IMR-90 (cell line): Measurements from ENCODE around the gene SCYGR5. TPM values are rescaled to one million over a fixed set of nuclear protein-coding genes. Genes with fewer than 3 reads are reported as not detected.

Source experiments
- ATAC-seq: fragments of 200-7000 bp; cut with Tn5 transposase; 2 replicates; pipeline ENCODE4 v1.9.1; 2020; ENCODE audit warnings: low read depth, mild to moderate bottlenecking, moderate library complexity
- BruUV-seq: library from RNA; stranded (reverse); fragments of 400-500 nt; replicated peaks from 2 replicates; lab custom pipeline; 2021; lab: Mats Ljungman, UMichigan
- CTCF ChIA-PET: fragments of 300-600 bp; formaldehyde crosslinking; extraction: SDS; loops from one replicate; lab custom pipeline; 2021; ENCODE audit warnings: antibody characterized with exemption; lab: Yijun Ruan, JAX
- POLR2A ChIA-PET: fragments of 300-600 bp; sonication (Branson Sonifier 250); formaldehyde crosslinking; loops from one replicate; lab custom pipeline; 2022; ENCODE audit warnings: antibody characterized with exemption; ENCODE audit not compliant: unreplicated experiment; lab: Charles Lee
- DNase-seq: peaks from one replicate; pipeline ENCODE4 v3.0.0; 2013
- H2AFZ ChIP-seq: replicated peaks from 2 replicates; pipeline ENCODE3; 2013; ENCODE audit warnings: low read length, mild to moderate bottlenecking; ENCODE audit not compliant: poor library complexity
- H2AK5ac ChIP-seq: 2 replicates; pipeline ENCODE4 v1.6.1; 2013; ENCODE audit warnings: low read depth, low read length, inconsistent platforms
- H2AK9ac ChIP-seq: replicated peaks from 2 replicates; pipeline ENCODE3; 2013; ENCODE audit warnings: mild to moderate bottlenecking, low read depth, low read length, moderate library complexity; ENCODE audit not compliant: poor library complexity
- H2BK120ac ChIP-seq: 2 replicates; pipeline ENCODE4 v1.6.1; 2013; ENCODE audit warnings: low read depth, low read length, inconsistent platforms
- H2BK15ac ChIP-seq: 3 replicates; pipeline ENCODE4 v1.6.1; 2013; ENCODE audit warnings: low read depth, low read length, inconsistent platforms
- H2BK20ac ChIP-seq: 2 replicates; pipeline ENCODE4 v1.6.1; 2013; ENCODE audit warnings: low read depth, mild to moderate bottlenecking, inconsistent platforms, low read length, moderate library complexity
- H2BK5ac ChIP-seq: 2 replicates; pipeline ENCODE4 v1.6.1; 2013; ENCODE audit warnings: mild to moderate bottlenecking, low read depth, low read length, inconsistent platforms; ENCODE audit not compliant: poor library complexity, severe bottlenecking
- H3K14ac ChIP-seq: replicated peaks from 2 replicates; pipeline ENCODE4 v1.6.1; 2013; ENCODE audit warnings: low read depth, low read length, inconsistent platforms
- H3K18ac ChIP-seq: 2 replicates; pipeline ENCODE4 v1.6.1; 2013; ENCODE audit warnings: low read depth, low read length, control low read depth
- H3K23ac ChIP-seq: 2 replicates; pipeline ENCODE4 v1.6.1; 2013; ENCODE audit warnings: low read depth, low read length, inconsistent platforms
- H3K27ac ChIP-seq: 2 replicates; pipeline ENCODE4 v1.5.1; 2013; ENCODE audit warnings: mild to moderate bottlenecking, control low read depth, low read length; ENCODE audit not compliant: insufficient read depth
- H3K27me3 ChIP-seq: 2 replicates; pipeline ENCODE4 v1.6.1; 2013; ENCODE audit warnings: low read length; ENCODE audit not compliant: control insufficient read depth, insufficient read depth
- H3K36me3 ChIP-seq: 2 replicates; pipeline ENCODE4 v1.6.1; 2013; ENCODE audit warnings: low read length, mixed read lengths; ENCODE audit not compliant: control insufficient read depth, insufficient read depth
- H3K4ac ChIP-seq: 2 replicates; pipeline ENCODE4 v1.6.1; 2013; ENCODE audit warnings: low read depth, low read length, inconsistent platforms
- H3K4me1 ChIP-seq: 2 replicates; pipeline ENCODE4 v1.6.1; 2013; ENCODE audit warnings: low read length, mixed read lengths; ENCODE audit not compliant: control insufficient read depth, insufficient read depth
- H3K4me2 ChIP-seq: 2 replicates; pipeline ENCODE4 v1.6.1; 2013; ENCODE audit warnings: low read depth, mild to moderate bottlenecking, control low read depth, low read length, moderate library complexity
- H3K4me3 ChIP-seq: 2 replicates; pipeline ENCODE4 v1.5.1; 2013; ENCODE audit warnings: low read depth, mild to moderate bottlenecking, control low read depth, low read length, moderate library complexity; ENCODE audit not compliant: insufficient read depth
- H3K56ac ChIP-seq: 2 replicates; pipeline ENCODE4 v1.6.1; 2013; ENCODE audit warnings: low read length, inconsistent platforms; ENCODE audit not compliant: insufficient read depth; ENCODE audit errors: extremely low read depth
- H3K79me1 ChIP-seq, 2 experiments: 2 replicates each; pipeline ENCODE4 v1.6.1; 2013; ENCODE audit warnings: low read length in 2 of 2, inconsistent platforms in 1 of 2, low read depth in 1 of 2
- H3K9ac ChIP-seq: 2 replicates; pipeline ENCODE4 v1.6.1; 2013; ENCODE audit warnings: low read depth, low read length, control low read depth
- H3K9me1 ChIP-seq: 2 replicates; pipeline ENCODE4 v1.6.1; 2013; ENCODE audit warnings: low read length, inconsistent platforms; ENCODE audit not compliant: insufficient read depth
- H3K9me3 ChIP-seq: 2 replicates; pipeline ENCODE4 v1.6.1; 2013; ENCODE audit warnings: low read length; ENCODE audit not compliant: control insufficient read depth, insufficient read depth
- H4K20me1 ChIP-seq: 2 replicates; pipeline ENCODE4 v1.6.1; 2013; ENCODE audit warnings: low read length, inconsistent platforms; ENCODE audit not compliant: insufficient read depth
- H4K5ac ChIP-seq: 2 replicates; pipeline ENCODE4 v1.6.1; 2013; ENCODE audit warnings: mild to moderate bottlenecking, low read depth, low read length, control low read depth
- H4K8ac ChIP-seq, 2 experiments: 2 replicates each; pipeline ENCODE4 v1.6.1; 2013; ENCODE audit warnings: low read depth in 2 of 2, low read length in 2 of 2, control low read depth in 1 of 2, inconsistent platforms in 1 of 2
- H4K91ac ChIP-seq: 2 replicates; pipeline ENCODE4 v1.6.1; 2013; ENCODE audit warnings: low read depth, low read length, inconsistent platforms; ENCODE audit not compliant: insufficient read depth
- POLR2A ChIP-seq: IDR thresholded peaks from 2 replicates; pipeline ENCODE4 v1.6.1; 2012; ENCODE audit warnings: mild to moderate bottlenecking, low read depth, low read length
- RCOR1 ChIP-seq: IDR thresholded peaks from 2 replicates; pipeline ENCODE4 v1.6.1; 2012; ENCODE audit warnings: mild to moderate bottlenecking, low read length, improper control_type of control experiment; ENCODE audit not compliant: insufficient replicate concordance
- SMC3 ChIP-seq: fragments of 150-350 bp; IDR thresholded peaks from 2 replicates; pipeline ENCODE4 v1.6.1; 2016; ENCODE audit warnings: low read depth, mild to moderate bottlenecking, antibody characterized with exemption, low read length, moderate library complexity
- WGBS, 2 experiments: methylation state at CpG; one replicate each; pipeline versions ENCODE4 v1.1.5 to v1.1.7; 2013; ENCODE audit warnings: missing lambda C conversion rate in 2 of 2; ENCODE audit not compliant: insufficient read length in 1 of 2; ENCODE audit errors: extremely low coverage in 2 of 2; 5-methylcytosine and 5-hydroxymethylcytosine counted together
- dilution Hi-C: fragments of 300-500 bp; cut with HindIII; formaldehyde crosslinking; loops from one replicate; pipeline ENCODE4 v1.14.3; 2018; ENCODE audit warnings: low sequenced_read_pairs; ENCODE audit not compliant: unreplicated experiment
- in situ Hi-C: fragments of 300-500 bp; cut with MboI; formaldehyde crosslinking; loops from 3 replicates; pipeline ENCODE4 v1.14.3; 2019; ENCODE audit warnings: low sequenced_read_pairs, inconsistent platforms, mixed read lengths
- intact Hi-C: fragments of 100-400 bp; cut with micrococcal nuclease; formaldehyde crosslinking; loops from 2 replicates; pipeline ENCODE4 v1.10.0; 2022
- polyA plus RNA-seq, 3 experiments: library from polyadenylated mRNA; depleted of rRNA; stranded (reverse); fragments of >200 nt; gene quantifications; 2 replicates each; pipeline ENCODE4 v1.2.3, GENCODE V29; 2012; ENCODE audit warnings: low replicate concordance in 1 of 3
- total RNA-seq: library from RNA; depleted of rRNA; stranded (reverse); fragments of >200 nt; gene quantifications from 2 replicates; pipeline ENCODE4 v1.2.3, GENCODE V29; 2012

SCYGR5 gene
- total and polyA plus RNA-seq, 2 of the 4 experiments (the other 2 are of a cell fraction): not detected

GRCh38 chr2:227674485-227674884 lies 7.9 kb downstream of the SCYGR5 start:
- no peak overlapping the region for H4K8ac ChIP-seq
- in situ Hi-C loops: no loop called here
- H3K27me3 ChIP-seq: no peaks in the 10 kb centered on the region
- ChIA-PET POLR2A (no interaction called here), CTCF (no interaction called here)
- no peak overlapping the region for H3K27ac ChIP-seq
- intact Hi-C loops: no loop called here
- ATAC-seq (no peak), DNase-seq (no peak)
- dilution Hi-C loops: no loop called here
- no peaks in the 10 kb centered on the region for H4K20me1 ChIP-seq
- H2BK5ac ChIP-seq: no peak overlapping the region
- no peak overlapping the region for H2BK15ac ChIP-seq
- no peak overlapping the region for H3K56ac ChIP-seq
- H3K4ac ChIP-seq: no peak overlapping the region
- no peak overlapping the region for H3K23ac ChIP-seq
- no peak overlapping the region for H2AFZ ChIP-seq
- H3K79me1 ChIP-seq: no peaks in the 10 kb centered on the region
- no peak overlapping the region for H3K14ac ChIP-seq
- H3K36me3 ChIP-seq: no peaks in the 10 kb centered on the region
- H3K4me1 ChIP-seq: no peaks in the 10 kb centered on the region
- no peak overlapping the region for H4K91ac ChIP-seq
- H2BK120ac ChIP-seq: no peak overlapping the region
- H3K4me2 ChIP-seq: no peak overlapping the region
- no peak overlapping the region for H2BK20ac ChIP-seq
- H3K9me3 ChIP-seq: no peaks in the 10 kb centered on the region
- no peak overlapping the region for H3K9ac ChIP-seq
- BruUV-seq: no TSS peak
- H3K18ac ChIP-seq: no peak overlapping the region
- H4K5ac ChIP-seq: no peak overlapping the region
- no peak for TF ChIP-seq RCOR1
- TF ChIP-seq POLR2A: no peak
- no peak for TF ChIP-seq SMC3
- no peak overlapping the region for H2AK5ac ChIP-seq
- H3K4me3 ChIP-seq: no peak overlapping the region
- no CpG with 5 or more reads among the region's 5 CpGs for WGBS, 2 experiments
- H3K9me1 ChIP-seq: no peaks in the 10 kb centered on the region
- no peak overlapping the region for H2AK9ac ChIP-seq
